ENCODE data around the gene DKK3. TPM values are rescaled to one million over a fixed set of nuclear protein-coding genes. Genes with fewer than 3 reads are reported as not detected.

Gene DKK3
- polyA plus RNA-seq, 1 of the 3 experiments (the other 2 are of a cell fraction), result 1,174 TPM

DNA sequence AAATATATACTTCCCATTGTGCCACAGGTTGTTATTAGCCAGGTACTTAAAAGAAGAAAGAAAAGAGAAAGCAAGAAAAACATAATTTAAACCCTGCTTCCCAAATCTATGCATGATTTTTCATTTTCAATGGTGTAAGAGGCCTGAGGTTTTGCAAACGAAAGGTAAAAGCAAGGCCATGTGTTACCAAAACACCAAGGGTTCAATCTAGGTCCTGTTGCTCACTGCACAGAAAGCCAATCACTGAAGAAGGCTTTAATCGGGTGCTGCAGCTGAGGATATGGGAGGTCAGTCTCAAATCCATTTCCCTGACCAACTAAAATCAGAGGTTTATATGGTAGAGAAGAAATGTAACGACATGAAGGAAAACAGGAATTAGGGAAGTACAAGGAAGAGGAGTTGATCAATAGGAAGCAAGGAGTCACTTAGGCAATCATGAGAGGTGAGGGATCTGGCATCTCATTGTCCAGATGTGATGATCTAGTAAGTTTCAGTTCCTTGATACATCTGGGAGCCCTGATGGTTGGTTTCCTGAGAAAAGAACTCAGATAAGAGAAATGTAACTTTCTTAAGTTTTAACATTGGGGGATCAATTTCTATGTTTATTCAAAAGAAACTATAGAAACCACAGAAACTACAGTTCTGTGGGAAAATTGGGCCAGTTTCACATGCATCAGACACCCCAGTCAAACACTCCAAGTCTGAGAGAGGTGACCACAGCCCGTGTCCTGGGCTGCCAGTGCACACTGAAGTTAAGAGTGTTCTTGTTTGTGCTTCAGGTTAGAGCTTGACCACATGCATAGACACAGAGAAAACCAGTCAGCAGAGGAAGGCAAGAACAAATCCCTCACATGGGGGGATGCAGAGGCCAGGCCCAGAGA is 18.1 kb upstream of the DKK3 start (continued):
- TF ChIP-seq FOXM1 (IDR thresholded peaks at IDR 0.05; ENCODE audit: low read depth) (no peak), SIN3A (IDR thresholded peaks at IDR 0.05; ENCODE audit: borderline replicate concordance, low read depth, low read length) (no peak), SMC3 (IDR thresholded peaks at IDR 0.05; ENCODE audit: low read depth, low read length) (no peak), ZBTB33 (IDR thresholded peaks at IDR 0.05; ENCODE audit: borderline replicate concordance, low read depth) (no peak), TAF1 (IDR thresholded peaks at IDR 0.05; ENCODE audit: borderline replicate concordance, low read depth, low read length) (no peak), IRF3 (IDR thresholded peaks at IDR 0.05; ENCODE audit: low read depth, low read length) (no peak), MEF2A (IDR thresholded peaks at IDR 0.05; ENCODE audit: borderline replicate concordance, low read depth) (no peak), USF2 (IDR thresholded peaks at IDR 0.05; ENCODE audit: borderline replicate concordance, low read depth, low read length) (no peak)
- TF ChIP-seq, protein P1, sequence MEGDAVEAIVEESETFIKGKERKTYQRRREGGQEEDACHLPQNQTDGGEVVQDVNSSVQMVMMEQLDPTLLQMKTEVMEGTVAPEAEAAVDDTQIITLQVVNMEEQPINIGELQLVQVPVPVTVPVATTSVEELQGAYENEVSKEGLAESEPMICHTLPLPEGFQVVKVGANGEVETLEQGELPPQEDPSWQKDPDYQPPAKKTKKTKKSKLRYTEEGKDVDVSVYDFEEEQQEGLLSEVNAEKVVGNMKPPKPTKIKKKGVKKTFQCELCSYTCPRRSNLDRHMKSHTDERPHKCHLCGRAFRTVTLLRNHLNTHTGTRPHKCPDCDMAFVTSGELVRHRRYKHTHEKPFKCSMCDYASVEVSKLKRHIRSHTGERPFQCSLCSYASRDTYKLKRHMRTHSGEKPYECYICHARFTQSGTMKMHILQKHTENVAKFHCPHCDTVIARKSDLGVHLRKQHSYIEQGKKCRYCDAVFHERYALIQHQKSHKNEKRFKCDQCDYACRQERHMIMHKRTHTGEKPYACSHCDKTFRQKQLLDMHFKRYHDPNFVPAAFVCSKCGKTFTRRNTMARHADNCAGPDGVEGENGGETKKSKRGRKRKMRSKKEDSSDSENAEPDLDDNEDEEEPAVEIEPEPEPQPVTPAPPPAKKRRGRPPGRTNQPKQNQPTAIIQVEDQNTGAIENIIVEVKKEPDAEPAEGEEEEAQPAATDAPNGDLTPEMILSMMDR (IDR thresholded peaks at IDR 0.05), result no peak

DNA sequence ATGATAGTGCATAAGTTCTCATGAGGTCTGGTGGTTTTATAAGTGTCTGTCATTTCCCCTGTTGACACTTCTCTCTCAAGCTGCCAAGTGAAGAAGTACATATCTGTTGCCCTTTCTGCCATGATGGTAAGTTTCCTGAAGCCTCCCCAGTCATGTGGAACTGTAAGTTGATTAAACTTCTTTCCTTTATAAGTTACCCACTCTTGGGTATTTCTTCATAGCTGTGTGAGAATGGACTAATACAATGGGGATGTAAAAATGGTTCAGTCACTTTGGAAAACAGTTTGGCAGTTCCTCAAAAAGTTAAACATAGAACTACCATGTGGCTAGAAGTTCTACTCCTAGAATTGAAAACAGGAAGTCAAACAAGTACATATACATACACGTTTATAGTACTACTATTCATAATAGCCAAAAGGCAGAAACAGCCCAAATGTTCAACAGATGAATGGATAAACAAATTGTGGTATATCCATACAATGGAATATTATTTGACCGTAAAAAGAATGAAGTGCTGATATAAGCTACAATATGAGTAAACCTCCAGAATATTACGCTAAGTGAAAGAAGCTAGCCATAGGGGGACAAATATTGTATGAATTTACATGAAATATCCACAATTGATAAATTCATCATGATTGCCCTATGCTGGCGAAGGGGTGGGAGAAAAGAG is 16.0 kb upstream of the DKK3 start:
- Histone ChIP-seq H3K9ac (no peak overlapping the region), H3K36me3 (replicated peaks in 1 of 2; ENCODE audit: control insufficient read depth in 1 of 2, insufficient read depth in 2 of 2, low read length in 1 of 2) (no peaks in the 10 kb centered on the region), H4K20me1 (ENCODE audit: insufficient read depth) (no peaks in the 10 kb centered on the region), H3F3A (replicated peaks; ENCODE audit: insufficient read depth) (no peaks in the 10 kb centered on the region), H3K79me2 (ENCODE audit: insufficient read depth) (no peaks in the 10 kb centered on the region), H2AFZ (ENCODE audit: low read depth) (no peak overlapping the region), H3K4me1 (ENCODE audit: control insufficient read depth in 1 of 2, insufficient read depth in 2 of 2, low read depth in 1 of 2, low read length in 1 of 2) (peaks cover 8 to 13% of the 10 kb centered on the region in 2 experiments; a peak in 2 of 4 replicates), H3K9me3 (0 out of 2 replicates have a peak, but pooled peaks cover 7% of the 10 kb centered on the region), H3K9me2 (no peaks in the 10 kb centered on the region), H3K27me3 (ENCODE audit: insufficient read depth) (no peaks in the 10 kb centered on the region), H3K27ac (ENCODE audit: low read depth in 2 of 2, low read length in 1 of 2) (no peak overlapping the region), H3K4me2 (no peak overlapping the region), H3K4me3 (ENCODE audit: low read depth in 2 of 2, low read length in 1 of 2) (no peak overlapping the region)
- POLR2A ChIA-PET, result no interaction called here
- no peak for DNase-seq
- WGBS (ENCODE audit: low lambda C conversion rate), result 77% methylated on average over 4 of the region's 4 CpGs
- TF ChIP-seq RAD21 (IDR thresholded peaks at IDR 0.05; ENCODE audit: low read length), result no peak
- TF ChIP-seq RFX5 (IDR thresholded peaks at IDR 0.05; ENCODE audit: low read length), result no peak
- CTCF ChIA-PET, result interaction anchor here (0.6 to 1.5 kb wide), 3 partner anchors 16 to 1076 kb away, joined by 3 read pairs; partner anchors contain the start of gene DKK3
